Breast epithelium (tissue), 3 donors: ENCODE results near the gene KCTD19.

Experiments used
- CTCF ChIP-seq, 3 donors: fragments of 450-650 bp; IDR thresholded peaks; one replicate each; pipeline ENCODE4 v1.5.1; 2016 to 2017; ENCODE audit warnings: antibody characterized with exemption in 3 of 3, mild to moderate bottlenecking in 3 of 3, moderate library complexity in 3 of 3
- POLR2A ChIP-seq: fragments of 450-650 bp; IDR thresholded peaks from one replicate; pipeline ENCODE4 v1.6.1; 2016; ENCODE audit warnings: antibody characterized with exemption, mild to moderate bottlenecking, moderate library complexity
- POLR2AphosphoS5 ChIP-seq, 3 donors: sonication (generic); formaldehyde crosslinking; IDR thresholded peaks; one replicate each; pipeline ENCODE4 v1.6.1; 2017; ENCODE audit warnings: antibody characterized with exemption in 3 of 3

DNA sequence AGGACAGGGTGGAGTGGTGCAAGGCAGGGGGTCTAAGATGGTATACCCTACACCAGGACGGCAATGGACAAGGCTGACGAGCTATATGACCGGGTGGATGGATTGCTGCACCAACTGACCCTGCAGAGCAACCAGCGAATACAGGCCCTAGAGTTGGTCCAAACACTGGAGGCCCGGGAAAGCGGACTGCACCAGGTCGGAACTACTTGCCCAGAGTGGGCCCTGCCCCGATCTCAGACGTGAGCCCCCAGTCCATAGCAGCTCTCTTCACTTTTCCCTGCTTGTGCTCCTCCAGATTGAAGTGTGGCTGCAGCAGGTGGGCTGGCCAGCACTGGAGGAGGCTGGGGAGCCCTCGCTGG, 44.1 kb downstream of the KCTD19 start:
- TF ChIP-seq CTCF (IDR thresholded peaks at IDR 0.05) (no peak), POLR2AphosphoS5 (IDR thresholded peaks at IDR 0.05) (no peak), POLR2A (no peak)
